NCI-H510A (cell line): ENCODE measurements around the gene ELF4.
"Not testable (repeated sequence)": the region's sequence is repeated elsewhere in the genome, so short reads cannot be mapped to it uniquely, and the experiment has no call there.

ENCODE experiments used
- DNase-seq: peaks from one replicate; lab custom pipeline; 2025; lab: John Stamatoyannopoulos, UW

Gene ELF4

DNA sequence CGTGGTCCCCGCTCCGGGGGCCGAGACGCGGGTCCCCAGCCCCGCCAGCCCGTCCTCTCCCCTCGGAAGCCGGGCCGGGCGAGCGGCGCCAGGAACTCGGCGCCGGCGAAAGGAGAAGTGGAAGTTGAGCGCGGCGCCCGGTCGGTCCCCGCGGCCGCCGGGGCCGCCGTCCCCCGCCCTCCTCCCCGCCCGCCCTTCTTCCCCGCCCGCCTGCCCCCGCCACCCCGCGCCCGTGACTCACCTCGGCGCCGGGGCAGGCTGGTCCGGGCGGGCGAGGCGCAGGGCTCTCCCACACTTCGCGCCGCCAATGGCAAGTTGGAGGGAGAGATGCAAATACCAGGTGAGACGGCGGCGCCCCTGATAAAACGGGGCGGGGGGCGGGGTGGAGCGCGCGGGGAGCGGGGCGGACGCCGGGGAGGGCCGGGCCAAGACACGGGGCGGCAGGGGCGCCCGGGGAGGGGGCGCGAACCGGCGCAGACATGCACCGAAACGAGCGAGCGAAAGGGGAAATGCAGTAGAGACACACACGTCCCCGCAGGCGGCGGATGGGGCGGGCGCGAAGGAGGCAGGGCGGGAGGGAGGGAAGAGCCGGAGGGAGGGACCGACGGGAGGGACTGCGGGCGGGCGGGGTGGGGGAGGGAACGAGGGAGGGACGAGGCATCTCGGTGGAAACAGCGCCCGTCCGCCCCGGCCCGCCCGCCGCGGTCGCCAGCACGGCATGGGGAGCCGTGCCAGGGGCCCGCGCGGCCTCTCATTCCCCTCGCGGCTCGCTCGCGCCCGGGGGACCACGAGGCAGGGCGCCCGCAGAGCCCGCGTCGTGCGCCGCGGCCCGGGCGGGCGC is at the start of gene ELF4:
ELF4 (minus strand) TSS at position 119 of the 841 bp plus-strand sequence. CDS start 29,167 bp downstream, outside the sequence.
- DNase-seq = peak; percentile 31

DNA sequence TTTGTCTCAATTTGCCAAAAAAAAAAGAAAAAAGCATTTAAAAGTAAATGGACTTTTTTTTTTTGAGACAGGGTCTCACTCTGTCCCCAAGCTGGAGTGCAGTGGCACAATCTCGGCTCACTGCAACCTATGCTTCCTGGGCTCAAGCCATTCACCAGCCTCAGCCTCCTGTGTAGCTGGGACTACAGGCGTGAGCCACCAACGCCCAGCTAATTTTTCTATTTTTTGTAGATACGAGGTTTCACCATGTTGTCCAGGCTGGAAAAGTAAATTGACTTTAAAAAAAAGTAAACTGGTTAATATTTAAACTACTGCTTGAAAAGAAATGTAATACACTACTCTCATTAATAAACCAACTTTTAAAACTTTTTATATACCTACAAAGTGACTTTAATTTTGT is 49.5 kb upstream of the ELF4 start:
- DNase-seq = no peak

DNA sequence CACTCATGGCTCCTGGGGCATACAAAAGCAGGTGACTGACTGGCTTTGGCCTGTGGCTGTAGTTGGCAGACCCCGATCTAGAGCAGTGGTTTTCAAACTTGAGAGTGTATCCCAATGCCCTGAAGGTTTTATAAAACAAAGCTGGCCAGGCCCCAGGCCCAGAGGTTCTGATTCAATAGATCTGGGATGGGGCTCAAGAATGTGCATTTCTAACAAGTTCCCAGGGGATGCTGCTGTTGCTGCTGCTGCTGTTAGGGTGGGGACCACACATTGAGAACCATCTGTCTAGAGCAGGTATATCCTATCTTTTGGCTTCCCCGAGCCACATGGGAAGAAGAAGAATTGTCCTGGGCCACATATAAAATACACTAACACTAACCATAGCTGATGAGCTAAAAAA is 48.0 kb upstream of the ELF4 start:
- no peak for DNase-seq

DNA sequence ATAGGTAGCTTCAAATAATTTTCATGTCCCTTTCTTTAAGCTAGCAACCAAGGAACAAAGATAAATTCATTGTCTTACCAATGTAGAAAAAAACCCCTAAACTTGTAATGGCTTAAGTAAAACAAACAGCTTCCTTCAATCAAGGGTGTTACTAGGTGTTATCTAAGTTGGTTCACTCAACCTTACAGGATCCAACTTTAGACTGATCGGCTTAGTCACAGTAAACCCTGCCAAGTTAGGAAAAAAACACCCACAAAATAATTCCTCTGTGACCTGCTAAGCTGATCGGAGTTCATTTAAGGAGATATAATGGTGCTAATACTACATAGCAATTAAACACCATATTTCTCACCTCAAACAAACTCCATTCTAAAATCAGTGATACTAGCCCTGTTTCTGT is 45.3 kb upstream of the ELF4 start:
- DNase-seq = no peak

DNA sequence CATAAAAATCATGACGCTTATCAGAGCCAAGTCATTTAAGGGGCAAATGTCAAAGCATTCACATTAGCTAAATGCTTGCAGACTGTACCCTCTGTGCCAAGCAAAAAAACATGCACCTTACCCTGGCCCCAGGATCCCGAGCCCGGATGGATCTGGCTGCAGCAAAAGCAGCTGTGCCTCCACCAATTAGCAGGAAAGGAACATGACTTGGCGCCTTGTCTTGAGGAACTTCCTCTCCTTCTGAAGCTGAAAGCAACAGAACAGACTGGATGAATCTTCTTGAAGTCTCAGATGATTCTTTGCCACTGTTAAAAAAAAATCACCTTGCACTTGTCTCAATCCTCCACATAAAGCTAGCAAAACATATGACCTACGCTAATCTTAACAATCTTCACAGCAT is 37.3 kb upstream of the ELF4 start:
- no peak for DNase-seq

DNA sequence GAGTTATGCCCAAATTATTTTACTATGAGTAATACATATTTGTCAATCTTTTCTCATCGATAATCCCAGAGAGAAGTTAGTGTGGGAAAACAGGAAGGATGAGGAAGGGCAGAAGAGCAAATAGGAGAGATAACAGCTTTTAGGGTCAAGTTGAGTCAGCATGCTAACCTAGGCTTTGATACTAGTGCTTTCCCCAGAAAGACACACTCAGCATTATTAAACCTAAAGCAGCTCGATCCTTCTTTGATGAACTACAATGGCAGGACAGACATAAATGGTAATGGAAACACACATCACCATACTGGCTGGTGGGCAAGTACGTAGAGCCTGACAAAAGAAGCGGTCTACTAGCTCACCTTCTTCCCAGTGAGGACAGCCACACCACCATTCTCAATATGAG is 34.8 kb upstream of the ELF4 start:
- no peak for DNase-seq

DNA sequence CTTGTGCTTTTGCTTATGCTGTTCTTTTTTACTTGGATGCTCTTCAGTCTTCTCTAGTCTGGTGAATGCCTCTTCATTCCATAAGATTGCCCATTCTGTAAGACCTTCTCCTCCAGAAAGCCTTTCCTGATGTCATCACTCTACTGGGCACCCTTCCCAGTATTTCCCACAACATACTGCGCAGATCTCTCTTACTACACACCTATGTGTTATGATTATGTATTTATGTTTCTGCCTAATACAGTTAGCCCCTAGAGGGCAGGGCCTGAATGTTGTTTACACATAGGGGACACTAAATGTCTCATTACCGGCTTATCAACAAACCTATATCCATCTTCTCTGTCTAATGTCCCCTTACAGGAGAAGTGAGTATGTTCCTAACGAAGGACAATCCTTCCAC is 34.2 kb upstream of the ELF4 start:
- no peak for DNase-seq

DNA sequence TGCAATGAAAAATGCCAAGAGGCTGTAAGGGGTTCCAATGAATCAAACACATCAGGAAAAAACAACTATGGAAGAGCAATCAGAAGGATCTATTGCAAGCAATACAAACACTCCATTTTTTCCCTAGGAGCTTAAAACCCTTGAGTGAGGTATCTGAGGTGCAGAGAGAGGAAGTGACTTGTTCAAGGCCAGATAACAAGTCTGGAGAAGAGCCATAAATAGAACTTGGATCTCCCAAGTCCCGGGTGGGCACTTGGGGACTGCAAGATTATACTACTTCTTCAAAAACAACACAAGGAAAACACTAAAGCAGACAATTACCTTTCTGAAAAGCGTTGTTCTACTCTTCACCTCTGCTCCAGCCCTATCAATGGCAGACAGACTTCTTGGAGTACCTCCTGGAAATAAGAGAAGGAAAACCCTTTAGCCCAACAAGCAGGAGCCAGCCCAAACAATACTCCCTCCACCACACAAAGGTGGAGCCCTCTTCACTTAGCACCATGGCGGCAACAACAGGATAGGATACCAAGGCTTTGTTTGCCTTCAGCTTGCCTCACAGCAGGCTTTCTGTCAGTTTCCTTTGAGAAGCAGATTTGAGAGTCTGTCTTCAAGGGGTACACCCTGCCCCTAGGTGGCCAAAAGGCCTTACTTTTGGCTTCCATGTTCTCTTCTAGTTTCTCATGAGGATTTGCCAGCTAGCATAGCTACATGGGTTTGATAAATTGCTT is 29.3 kb upstream of the ELF4 start:
- DNase-seq = peak; percentile 12

DNA sequence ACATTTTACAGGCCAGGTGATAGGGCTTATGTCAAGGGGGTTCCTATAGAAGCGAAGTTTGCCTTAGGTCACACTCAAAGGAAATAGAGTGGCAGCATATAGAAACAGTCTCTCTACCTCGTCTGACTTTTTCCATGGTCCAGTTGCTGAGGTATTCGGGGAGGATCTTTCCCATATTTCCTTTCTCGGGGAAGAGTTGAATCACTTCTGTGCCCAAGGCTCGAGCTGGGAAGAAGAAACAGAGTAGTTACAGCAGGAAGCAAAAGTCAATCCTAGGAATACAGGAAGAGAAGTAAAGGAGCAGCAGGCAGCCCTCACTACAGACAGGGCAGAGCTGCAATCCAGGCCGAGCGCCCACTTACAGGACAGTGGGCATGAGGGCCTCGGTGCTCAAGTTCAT is 26.7 kb upstream of the ELF4 start:
- DNase-seq = no peak

DNA sequence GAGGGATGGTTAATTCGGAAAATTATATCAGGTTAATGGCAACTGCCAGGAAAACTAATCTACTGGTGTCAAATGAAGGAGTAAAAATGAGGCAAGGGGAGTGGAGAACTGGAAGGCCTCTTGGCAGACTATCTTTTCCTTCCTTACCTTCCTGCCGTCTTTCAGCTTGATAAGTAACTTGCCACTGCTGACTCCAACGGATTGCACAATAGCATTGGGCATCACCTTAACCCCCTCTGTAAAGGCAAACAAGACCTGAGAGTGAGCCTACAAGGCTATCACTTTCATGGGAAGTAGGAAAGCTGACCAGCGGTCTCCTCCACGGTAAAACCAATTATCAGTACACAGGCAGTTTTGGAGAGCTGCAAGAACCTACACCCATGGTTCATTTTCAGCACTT is 26.2 kb upstream of the ELF4 start:
- no peak for DNase-seq

DNA sequence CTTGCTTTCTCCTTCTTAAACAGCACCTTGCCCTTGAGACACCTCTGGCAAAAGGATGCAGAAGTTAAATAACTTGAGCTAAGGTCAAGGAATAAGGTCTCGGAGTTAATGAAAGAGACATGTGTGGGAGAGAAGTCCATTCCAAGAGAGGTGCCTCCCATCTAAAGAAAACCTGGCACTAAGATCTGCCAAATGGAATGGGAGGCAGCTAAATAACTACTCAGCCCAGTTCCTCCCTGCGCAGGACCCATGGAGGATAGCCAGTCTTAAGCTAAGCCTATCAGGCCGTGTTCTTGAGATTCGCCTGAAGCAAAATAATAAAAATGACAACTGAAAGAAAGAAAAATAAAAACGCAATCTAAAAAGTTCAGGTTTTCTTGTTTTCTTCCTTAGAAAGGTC is 20.7 kb upstream of the ELF4 start:
- no peak for DNase-seq

DNA sequence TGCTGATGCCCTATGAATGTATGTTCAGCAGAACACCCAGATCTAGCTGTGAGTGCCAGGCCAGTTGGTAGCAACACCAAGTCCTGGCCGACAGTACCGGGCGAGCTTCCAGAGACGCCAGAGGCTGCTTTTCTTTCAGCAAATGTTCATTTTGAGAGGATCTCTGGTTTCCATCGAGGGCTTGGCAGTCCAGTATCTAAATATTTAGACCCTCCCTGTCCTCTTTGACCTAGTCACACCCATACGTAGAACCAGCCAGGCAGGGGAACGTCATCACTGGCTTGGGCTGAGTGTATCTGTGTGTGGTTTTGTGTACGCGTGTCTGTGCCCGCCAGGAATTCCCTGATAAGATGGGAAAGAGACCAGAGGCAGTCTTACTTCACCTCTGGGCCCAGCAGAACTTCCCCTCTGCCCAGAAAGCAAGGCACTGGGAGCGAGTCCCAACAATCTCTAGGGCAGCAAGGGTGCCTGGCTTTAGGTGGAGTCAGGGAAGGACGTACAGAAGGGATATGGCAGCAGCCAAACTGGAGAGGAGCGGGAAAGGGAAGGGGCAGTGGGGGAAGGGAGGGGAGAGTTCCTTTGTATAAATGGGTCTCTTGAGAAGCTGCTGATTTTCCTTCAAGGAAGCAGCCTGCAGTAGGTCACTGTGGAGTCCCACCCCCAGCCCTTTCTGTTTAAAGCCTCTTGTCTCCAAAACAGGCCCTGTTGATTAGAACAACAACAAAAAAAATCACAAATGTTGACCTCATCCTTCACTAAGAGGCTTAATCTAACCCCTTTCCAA is 15.0 kb upstream of the ELF4 start:
- no peak for DNase-seq

DNA sequence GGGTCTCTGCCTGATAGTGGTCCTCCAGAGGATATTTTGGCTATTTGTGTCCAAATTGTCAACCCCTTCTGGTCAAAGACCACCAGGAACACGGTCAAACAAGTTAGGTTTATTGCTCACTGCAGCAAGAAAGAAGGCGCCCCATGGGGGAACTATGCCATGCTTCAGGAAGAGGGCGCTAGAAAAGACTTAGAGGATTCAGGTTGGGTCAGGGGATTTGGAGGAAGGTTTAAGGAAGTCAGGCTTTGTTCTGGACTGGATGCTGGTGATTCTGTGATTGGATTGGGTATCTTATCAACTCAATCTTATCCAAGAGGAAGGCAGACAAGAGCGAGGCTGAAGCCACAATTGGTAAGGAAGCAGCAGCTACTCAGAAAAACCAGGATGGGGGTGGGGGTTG is 14.3 kb upstream of the ELF4 start:
- DNase-seq = no peak

DNA sequence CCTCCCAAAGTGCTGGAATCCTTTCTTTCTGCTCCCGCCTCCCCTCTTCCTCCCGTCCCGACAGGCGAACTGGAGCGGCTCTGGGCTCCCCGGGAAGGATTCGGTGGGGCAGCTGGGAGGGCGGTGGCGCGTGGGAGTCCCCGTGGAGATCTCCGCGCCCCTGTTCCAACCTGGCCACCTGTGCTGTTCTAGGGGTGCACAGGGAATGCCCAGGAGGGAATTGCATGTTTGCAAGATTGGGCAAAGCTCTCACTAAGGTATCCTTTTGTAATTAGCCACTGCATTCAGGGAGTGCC is 11.2 kb upstream of the ELF4 start:
- DNase-seq = no peak

DNA sequence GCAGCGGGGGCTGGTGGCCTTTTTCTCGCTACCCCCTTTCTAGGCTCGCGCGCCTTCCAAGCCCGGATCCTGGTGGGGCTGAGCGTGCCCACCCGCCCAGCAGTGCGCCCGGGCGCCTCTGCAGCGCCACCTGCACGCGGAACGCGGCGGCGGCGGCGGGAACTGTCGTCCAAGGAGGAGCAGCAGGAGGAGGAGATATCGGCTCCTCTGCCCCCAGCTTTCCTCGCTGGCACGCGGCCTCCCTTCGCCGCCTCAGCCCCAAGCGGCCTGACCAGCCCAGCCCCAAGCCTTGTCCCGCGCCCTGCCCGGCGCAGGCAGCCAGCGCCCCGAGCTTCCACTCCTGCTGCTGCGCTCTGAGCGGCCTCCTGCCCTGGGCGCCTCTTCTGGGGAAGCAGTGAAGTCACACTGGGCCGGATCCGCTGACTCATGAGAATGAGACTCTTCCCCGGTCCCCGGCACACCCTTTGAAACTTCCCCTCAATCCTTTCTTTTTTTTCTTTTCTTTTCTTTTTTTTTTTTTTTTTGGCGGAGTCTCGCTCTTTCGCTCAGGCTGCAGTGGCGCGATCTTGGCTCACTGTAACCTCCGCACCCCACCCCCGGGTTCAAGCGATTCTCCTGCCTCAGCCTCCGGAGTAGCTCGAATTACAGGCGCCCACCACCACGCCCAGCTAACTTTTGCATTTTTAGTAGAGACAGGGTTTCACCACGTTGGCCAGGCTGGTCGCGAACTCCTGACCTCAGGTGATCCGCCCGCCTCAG is 10.6 kb upstream of the ELF4 start:
- peak; percentile 22 for DNase-seq

DNA sequence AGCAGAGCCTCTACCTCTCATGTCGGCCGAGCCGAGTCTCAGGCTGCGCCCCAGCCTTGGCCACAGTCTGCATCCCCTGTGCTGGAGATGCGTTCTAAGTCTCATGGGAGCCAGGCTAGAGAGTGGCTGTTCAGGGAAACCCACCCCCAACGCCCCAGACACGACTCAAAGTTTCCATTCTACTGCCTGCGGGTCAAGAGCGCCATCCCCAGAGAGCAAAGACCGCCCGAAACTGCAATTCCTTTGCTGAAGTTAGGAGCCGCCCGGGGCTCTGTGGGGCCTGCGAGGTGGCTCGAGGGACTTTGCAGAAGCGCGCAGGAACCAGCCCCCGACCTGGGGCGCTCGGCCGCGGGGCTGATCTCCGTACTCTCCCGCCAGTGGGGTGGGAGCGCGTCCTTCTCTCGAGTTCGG is 10.0 kb upstream of the ELF4 start:
- DNase-seq = no peak

DNA sequence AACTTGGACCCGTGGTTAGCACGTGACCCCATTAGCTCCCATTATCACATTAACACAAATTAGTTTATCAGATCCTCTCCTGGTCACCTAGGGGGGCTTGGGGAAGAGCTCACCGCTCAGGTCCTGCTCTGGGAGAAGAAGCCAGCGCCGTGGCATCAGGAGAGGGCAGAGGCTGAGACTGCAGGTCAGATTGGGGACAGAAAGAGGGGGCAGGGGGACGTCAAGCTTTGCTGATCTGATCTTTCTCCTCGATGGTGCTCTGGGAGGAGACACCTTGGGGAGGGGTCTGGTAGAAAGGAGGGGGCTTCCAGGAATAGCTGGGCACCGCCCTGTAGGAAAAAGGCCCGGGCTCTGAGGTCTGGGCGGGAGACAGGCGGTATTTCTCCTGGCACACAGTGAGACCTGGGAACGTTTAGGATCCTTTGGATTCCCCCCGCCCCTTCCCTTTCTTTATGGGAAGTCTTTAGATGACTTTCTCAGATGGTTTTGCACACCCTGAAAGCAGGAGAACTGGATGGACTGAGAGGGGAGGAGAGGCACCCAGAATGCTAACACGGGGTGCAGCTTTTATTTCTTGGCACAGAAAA is 9.1 kb upstream of the ELF4 start:
- DNase-seq = no peak

DNA sequence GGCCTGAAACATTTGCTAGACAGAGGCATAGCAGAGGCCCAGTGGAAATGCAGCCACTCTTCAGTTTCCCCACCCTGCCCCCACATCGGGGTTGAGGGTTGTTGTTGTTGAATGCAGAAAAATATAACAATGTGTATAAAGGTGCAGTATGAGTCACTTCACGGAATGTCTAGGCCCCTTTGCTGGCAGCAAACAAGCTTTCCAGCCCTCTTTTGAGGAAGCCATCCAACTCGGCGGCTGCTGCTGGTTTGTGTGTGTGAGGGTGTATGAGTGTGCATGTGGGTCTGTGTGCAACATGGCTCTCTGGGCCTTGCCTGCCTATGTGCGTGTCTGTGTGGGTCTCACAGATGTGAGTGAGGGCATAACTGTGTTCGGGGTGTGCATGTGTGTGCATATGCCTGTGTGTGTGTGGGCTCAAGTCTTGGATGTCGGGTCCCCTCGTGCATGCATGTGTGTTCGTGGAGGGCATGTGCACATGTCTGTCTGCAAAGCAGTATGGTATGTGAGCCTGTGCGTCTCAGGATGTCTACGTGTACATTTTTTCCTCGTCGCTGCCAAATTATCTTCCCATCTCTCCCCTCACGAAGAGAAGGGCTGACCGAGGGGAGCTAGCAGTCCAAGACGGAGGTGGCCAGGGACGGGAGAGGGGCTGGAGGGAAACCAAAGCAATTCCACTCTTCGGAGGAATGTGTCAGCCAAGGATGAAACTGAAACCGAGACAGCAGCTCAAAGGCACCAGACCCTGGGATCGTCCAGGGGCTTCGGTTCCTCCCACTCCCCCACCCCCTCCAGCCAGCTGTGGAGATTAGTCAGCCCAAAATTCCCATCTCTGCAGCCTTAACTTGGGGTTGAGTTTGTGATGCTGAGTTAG is 8.4 kb upstream of the ELF4 start:
- DNase-seq = no peak

DNA sequence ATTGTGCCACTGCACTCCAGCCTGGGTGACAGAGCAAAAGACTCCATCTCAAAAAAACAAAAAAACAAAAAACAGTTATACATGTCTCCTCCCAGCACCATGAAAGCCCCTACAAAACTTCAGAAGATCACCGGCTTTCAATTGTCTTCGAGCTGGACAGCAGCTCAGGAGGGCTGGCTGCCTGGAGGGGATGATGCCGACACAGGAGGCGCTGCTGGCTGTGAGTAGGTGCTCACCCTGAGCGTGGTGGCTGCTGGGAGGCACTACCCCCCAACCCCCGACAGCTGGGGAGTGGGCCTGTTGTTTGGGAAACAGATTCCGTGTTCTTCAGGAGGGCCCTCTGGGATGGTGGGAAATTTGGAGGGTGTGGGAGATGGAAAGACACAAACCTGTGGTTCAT is 6.9 kb upstream of the ELF4 start:
- DNase-seq = no peak

DNA sequence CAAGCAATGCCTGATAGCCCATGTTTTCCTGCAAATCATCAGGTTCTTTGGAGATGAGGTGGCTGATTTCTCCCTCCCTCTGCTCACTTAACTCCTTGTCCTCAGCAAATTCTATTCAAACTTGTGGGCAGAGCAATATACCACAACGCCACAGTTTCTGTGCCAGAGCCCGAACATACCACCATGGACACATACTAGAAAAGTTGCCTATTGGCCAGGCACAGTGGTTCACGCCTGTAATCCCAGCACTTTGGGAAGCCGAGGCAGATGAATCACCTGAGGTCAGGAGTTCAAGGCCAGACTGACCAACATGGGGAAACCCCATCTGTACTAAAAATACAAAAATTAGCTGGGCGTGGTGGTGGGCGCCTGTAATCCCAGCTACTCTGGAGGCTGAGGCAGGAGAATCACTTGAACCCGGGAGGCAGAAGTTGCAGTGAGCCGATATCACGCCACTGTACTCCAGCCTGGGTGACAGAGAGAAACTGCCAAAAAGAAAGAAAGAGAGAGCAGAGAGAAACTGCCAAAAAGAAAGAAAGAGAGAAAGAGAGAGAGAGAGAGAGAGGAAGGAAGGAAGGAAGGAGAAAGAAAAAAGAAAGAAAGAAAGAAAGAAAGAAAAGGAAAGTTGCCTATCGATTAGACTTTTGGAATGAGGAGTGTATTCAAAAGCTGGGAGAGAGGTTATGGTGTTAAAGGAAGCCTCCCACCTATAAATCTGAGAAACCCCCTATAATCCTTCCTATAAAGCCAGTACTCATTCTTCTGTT is 5.0 kb upstream of the ELF4 start:
- DNase-seq = not testable (repeated sequence)
